Smooth muscle cell (in vitro differentiated cells): ENCODE results near the gene GNGT2. TPM values are rescaled to one million over a fixed set of nuclear protein-coding genes. Genes with fewer than 3 reads are reported as not detected.

Source experiments
- DNase-seq: peaks from one replicate; lab custom pipeline; 2025; ENCODE audit not compliant: unreplicated experiment; lab: John Stamatoyannopoulos, UW
- H2AFZ ChIP-seq: fragments of 200-600 bp; sonication (generic); 2 replicates; pipeline ENCODE4 v1.6.0; 2016; ENCODE audit warnings: antibody characterized with exemption, low read depth, mild to moderate bottlenecking
- H3F3A ChIP-seq: fragments of 200-600 bp; sonication (generic); 2 replicates; pipeline ENCODE4 v1.6.0; 2017; ENCODE audit warnings: antibody characterized with exemption, low read depth
- H3K27ac ChIP-seq: fragments of 200-600 bp; sonication (generic); 2 replicates; pipeline ENCODE4 v1.5.1; 2016; ENCODE audit warnings: low read depth, mild to moderate bottlenecking
- H3K27me3 ChIP-seq: fragments of 200-600 bp; sonication (generic); 2 replicates; pipeline ENCODE4 v1.6.1; 2016; ENCODE audit warnings: low read depth, mild to moderate bottlenecking
- H3K36me3 ChIP-seq: fragments of 200-600 bp; sonication (generic); 2 replicates; pipeline ENCODE4 v1.5.1; 2016; ENCODE audit warnings: low read depth
- H3K4me1 ChIP-seq: fragments of 200-600 bp; sonication (generic); 2 replicates; pipeline ENCODE4 v1.5.1; 2016; ENCODE audit warnings: low read depth
- H3K4me2 ChIP-seq: fragments of 200-600 bp; sonication (generic); 2 replicates; pipeline ENCODE4 v1.6.0; 2016; ENCODE audit warnings: mild to moderate bottlenecking
- H3K4me3 ChIP-seq: fragments of 200-600 bp; sonication (generic); 2 replicates; pipeline ENCODE4 v1.5.1; 2016; ENCODE audit warnings: mild to moderate bottlenecking
- H3K79me2 ChIP-seq: fragments of 200-600 bp; sonication (generic); 2 replicates; pipeline ENCODE4 v1.6.0; 2016; ENCODE audit warnings: low read depth, mild to moderate bottlenecking
- H3K9ac ChIP-seq: fragments of 200-600 bp; sonication (generic); 2 replicates; pipeline ENCODE4 v1.6.0; 2016; ENCODE audit warnings: low read depth
- H3K9me3 ChIP-seq: fragments of 200-600 bp; sonication (generic); replicated peaks from 2 replicates; pipeline ENCODE4 v1.5.1; 2016; ENCODE audit warnings: low read depth
- H4K20me1 ChIP-seq: fragments of 200-600 bp; sonication (generic); 2 replicates; pipeline ENCODE4 v1.6.0; 2016; ENCODE audit warnings: low read depth
- CTCF ChIP-seq: fragments of 200-600 bp; sonication (generic); IDR thresholded peaks from 2 replicates; pipeline ENCODE4 v1.5.1; 2017; ENCODE audit warnings: borderline replicate concordance, mild to moderate bottlenecking, antibody characterized with exemption; ENCODE audit not compliant: insufficient read depth, poor library complexity, severe bottlenecking
- WGBS: methylation state at CpG from one replicate; pipeline ENCODE4 v1.1.7; 2016; ENCODE audit warnings: low lambda C conversion rate; 5-methylcytosine and 5-hydroxymethylcytosine counted together
- polyA plus RNA-seq: library from polyadenylated mRNA; unstranded; fragments of >200 nt; fragmentation: Nextera tagmentation; extraction: Ambion mirVana; gene quantifications from 2 replicates; pipeline ENCODE4 v1.2.1, GENCODE V29; 2016
- total RNA-seq: library from RNA; depleted of rRNA; stranded (reverse); fragments of >200 nt; gene quantifications from 2 replicates; pipeline ENCODE4 v1.2.3, GENCODE V29; 2014

GNGT2 gene
- total and polyA plus RNA-seq, 2 experiments from 2014 or later, result 0.75 to 0.81 TPM

GRCh38 chr17:49229805-49230600, 19.6 kb upstream of the GNGT2 start:
- H3K4me2 ChIP-seq, result peak overlapping the region; percentile 90
- no peaks in the 10 kb centered on the region for H3K36me3 ChIP-seq
- no peaks in the 10 kb centered on the region for H3K79me2 ChIP-seq
- no peaks in the 10 kb centered on the region for H3F3A ChIP-seq
- peaks cover 15% of the 10 kb centered on the region for H3K27me3 ChIP-seq
- H3K27ac ChIP-seq, result no peak overlapping the region
- 14% methylated on average over 25 of the region's 36 CpGs for WGBS
- H2AFZ ChIP-seq, result peak overlapping the region; percentile 91
- TF ChIP-seq CTCF, result no peak
- peak overlapping the region; percentile 23 for H3K9ac ChIP-seq
- H3K9me3 ChIP-seq, result no peaks in the 10 kb centered on the region
- no peak for DNase-seq
- no peaks in the 10 kb centered on the region for H3K4me1 ChIP-seq
- no peaks in the 10 kb centered on the region for H4K20me1 ChIP-seq
- H3K4me3 ChIP-seq, result peak overlapping the region; percentile 66

GRCh38 chr17:49229076-49229804, 18.9 kb upstream of the GNGT2 start:
- Histone ChIP-seq H2AFZ (no peak overlapping the region), H3K4me3 (peak overlapping the region; percentile 66), H3K4me1 (peaks cover 3% of the 10 kb centered on the region), H4K20me1 (no peaks in the 10 kb centered on the region), H3K27ac (no peak overlapping the region), H3K9ac (no peak overlapping the region), H3F3A (no peaks in the 10 kb centered on the region), H3K4me2 (peak overlapping the region; percentile 90), H3K27me3 (peaks cover 22% of the 10 kb centered on the region), H3K36me3 (no peaks in the 10 kb centered on the region), H3K79me2 (no peaks in the 10 kb centered on the region), H3K9me3 (no peaks in the 10 kb centered on the region)
- WGBS, result 62% methylated on average over 6 of the region's 6 CpGs
- DNase-seq, result no peak
- no peak for TF ChIP-seq CTCF

DNA sequence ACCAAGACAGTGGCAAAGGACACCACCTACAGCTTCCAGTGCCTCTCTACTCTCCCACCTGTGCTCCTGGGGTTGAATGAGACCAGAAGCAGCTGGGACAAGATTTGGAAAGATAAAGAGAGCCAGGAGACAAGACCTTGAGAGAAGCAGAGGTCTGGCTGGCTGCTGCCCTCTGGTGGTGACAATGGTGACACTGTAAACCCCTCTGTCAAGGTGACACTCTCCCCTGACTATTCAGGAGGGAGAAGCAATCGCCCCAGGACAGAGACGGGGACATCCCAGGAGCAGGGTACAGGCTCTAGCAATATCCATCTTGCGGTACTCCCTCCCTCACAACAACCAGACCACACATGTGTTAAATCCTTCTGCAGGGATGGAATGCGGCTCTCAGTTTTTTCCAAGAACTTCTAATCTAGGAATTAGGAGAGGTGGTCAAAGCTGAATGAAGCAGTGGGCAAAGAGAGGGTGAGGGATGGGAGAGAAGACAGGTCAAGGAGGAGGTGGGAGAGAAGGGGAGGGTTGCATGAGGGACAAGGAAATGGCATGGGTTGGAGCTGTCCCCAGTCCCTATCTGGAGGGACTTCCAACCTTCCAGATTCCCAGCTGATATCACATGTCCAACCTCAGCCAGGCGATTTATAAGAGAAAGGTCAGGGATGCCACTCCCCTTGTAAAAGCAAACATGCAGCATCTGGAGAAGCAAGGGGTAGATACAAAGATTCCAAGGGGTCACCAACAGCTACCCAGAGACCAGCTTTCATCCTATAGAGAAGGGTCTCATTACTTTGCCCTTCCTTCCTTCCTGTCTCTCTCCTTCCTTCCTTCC, 17.3 kb upstream of the GNGT2 start:
- Histone ChIP-seq H3K4me2 (no peak overlapping the region), H3F3A (no peaks in the 10 kb centered on the region), H3K9ac (no peak overlapping the region), H3K36me3 (no peaks in the 10 kb centered on the region), H4K20me1 (no peaks in the 10 kb centered on the region), H3K27me3 (peaks cover 38% of the 10 kb centered on the region), H3K79me2 (no peaks in the 10 kb centered on the region), H3K27ac (no peak overlapping the region), H3K9me3 (no peaks in the 10 kb centered on the region), H3K4me1 (peaks cover 9% of the 10 kb centered on the region), H2AFZ (no peak overlapping the region), H3K4me3 (no peak overlapping the region)
- WGBS, result 25% methylated on average over 5 of the region's 5 CpGs
- peak; percentile 7 for DNase-seq
- TF ChIP-seq CTCF, result peak; percentile 74
